IMR-90 (cell line): ENCODE data around the gene COG8. TPM values are rescaled to one million over a fixed set of nuclear protein-coding genes. Genes with fewer than 3 reads are reported as not detected.

Experiments used
- ATAC-seq: fragments of 200-7000 bp; cut with Tn5 transposase; 2 replicates; pipeline ENCODE4 v1.9.1; 2020; ENCODE audit warnings: low read depth, mild to moderate bottlenecking, moderate library complexity
- BruUV-seq: library from RNA; stranded (reverse); fragments of 400-500 nt; replicated peaks from 2 replicates; lab custom pipeline; 2021; lab: Mats Ljungman, UMichigan
- CTCF ChIA-PET: fragments of 300-600 bp; formaldehyde crosslinking; extraction: SDS; loops from one replicate; lab custom pipeline; 2021; ENCODE audit warnings: antibody characterized with exemption; lab: Yijun Ruan, JAX
- POLR2A ChIA-PET: fragments of 300-600 bp; sonication (Branson Sonifier 250); formaldehyde crosslinking; loops from one replicate; lab custom pipeline; 2022; ENCODE audit warnings: antibody characterized with exemption; ENCODE audit not compliant: unreplicated experiment; lab: Charles Lee
- DNase-seq: peaks from one replicate; pipeline ENCODE4 v3.0.0; 2013
- H2AFZ ChIP-seq: replicated peaks from 2 replicates; pipeline ENCODE3; 2013; ENCODE audit warnings: low read length, mild to moderate bottlenecking; ENCODE audit not compliant: poor library complexity
- H2AK5ac ChIP-seq: 2 replicates; pipeline ENCODE4 v1.6.1; 2013; ENCODE audit warnings: low read depth, low read length, inconsistent platforms
- H2AK9ac ChIP-seq: replicated peaks from 2 replicates; pipeline ENCODE3; 2013; ENCODE audit warnings: mild to moderate bottlenecking, low read depth, low read length, moderate library complexity; ENCODE audit not compliant: poor library complexity
- H2BK120ac ChIP-seq: 2 replicates; pipeline ENCODE4 v1.6.1; 2013; ENCODE audit warnings: low read depth, low read length, inconsistent platforms
- H2BK15ac ChIP-seq: 3 replicates; pipeline ENCODE4 v1.6.1; 2013; ENCODE audit warnings: low read depth, low read length, inconsistent platforms
- H2BK20ac ChIP-seq: 2 replicates; pipeline ENCODE4 v1.6.1; 2013; ENCODE audit warnings: low read depth, mild to moderate bottlenecking, inconsistent platforms, low read length, moderate library complexity
- H2BK5ac ChIP-seq: 2 replicates; pipeline ENCODE4 v1.6.1; 2013; ENCODE audit warnings: mild to moderate bottlenecking, low read depth, low read length, inconsistent platforms; ENCODE audit not compliant: poor library complexity, severe bottlenecking
- H3K14ac ChIP-seq: replicated peaks from 2 replicates; pipeline ENCODE4 v1.6.1; 2013; ENCODE audit warnings: low read depth, low read length, inconsistent platforms
- H3K18ac ChIP-seq: 2 replicates; pipeline ENCODE4 v1.6.1; 2013; ENCODE audit warnings: low read depth, low read length, control low read depth
- H3K23ac ChIP-seq: 2 replicates; pipeline ENCODE4 v1.6.1; 2013; ENCODE audit warnings: low read depth, low read length, inconsistent platforms
- H3K27ac ChIP-seq: 2 replicates; pipeline ENCODE4 v1.5.1; 2013; ENCODE audit warnings: mild to moderate bottlenecking, control low read depth, low read length; ENCODE audit not compliant: insufficient read depth
- H3K27me3 ChIP-seq: 2 replicates; pipeline ENCODE4 v1.6.1; 2013; ENCODE audit warnings: low read length; ENCODE audit not compliant: control insufficient read depth, insufficient read depth
- H3K36me3 ChIP-seq: 2 replicates; pipeline ENCODE4 v1.6.1; 2013; ENCODE audit warnings: low read length, mixed read lengths; ENCODE audit not compliant: control insufficient read depth, insufficient read depth
- H3K4ac ChIP-seq: 2 replicates; pipeline ENCODE4 v1.6.1; 2013; ENCODE audit warnings: low read depth, low read length, inconsistent platforms
- H3K4me1 ChIP-seq: 2 replicates; pipeline ENCODE4 v1.6.1; 2013; ENCODE audit warnings: low read length, mixed read lengths; ENCODE audit not compliant: control insufficient read depth, insufficient read depth
- H3K4me2 ChIP-seq: 2 replicates; pipeline ENCODE4 v1.6.1; 2013; ENCODE audit warnings: low read depth, mild to moderate bottlenecking, control low read depth, low read length, moderate library complexity
- H3K4me3 ChIP-seq: 2 replicates; pipeline ENCODE4 v1.5.1; 2013; ENCODE audit warnings: low read depth, mild to moderate bottlenecking, control low read depth, low read length, moderate library complexity; ENCODE audit not compliant: insufficient read depth
- H3K56ac ChIP-seq: 2 replicates; pipeline ENCODE4 v1.6.1; 2013; ENCODE audit warnings: low read length, inconsistent platforms; ENCODE audit not compliant: insufficient read depth; ENCODE audit errors: extremely low read depth
- H3K79me1 ChIP-seq, 2 experiments: 2 replicates each; pipeline ENCODE4 v1.6.1; 2013; ENCODE audit warnings: low read length in 2 of 2, inconsistent platforms in 1 of 2, low read depth in 1 of 2
- H3K9ac ChIP-seq: 2 replicates; pipeline ENCODE4 v1.6.1; 2013; ENCODE audit warnings: low read depth, low read length, control low read depth
- H3K9me1 ChIP-seq: 2 replicates; pipeline ENCODE4 v1.6.1; 2013; ENCODE audit warnings: low read length, inconsistent platforms; ENCODE audit not compliant: insufficient read depth
- H3K9me3 ChIP-seq: 2 replicates; pipeline ENCODE4 v1.6.1; 2013; ENCODE audit warnings: low read length; ENCODE audit not compliant: control insufficient read depth, insufficient read depth
- H4K20me1 ChIP-seq: 2 replicates; pipeline ENCODE4 v1.6.1; 2013; ENCODE audit warnings: low read length, inconsistent platforms; ENCODE audit not compliant: insufficient read depth
- H4K5ac ChIP-seq: 2 replicates; pipeline ENCODE4 v1.6.1; 2013; ENCODE audit warnings: mild to moderate bottlenecking, low read depth, low read length, control low read depth
- H4K8ac ChIP-seq, 2 experiments: 2 replicates each; pipeline ENCODE4 v1.6.1; 2013; ENCODE audit warnings: low read depth in 2 of 2, low read length in 2 of 2, control low read depth in 1 of 2, inconsistent platforms in 1 of 2
- H4K91ac ChIP-seq: 2 replicates; pipeline ENCODE4 v1.6.1; 2013; ENCODE audit warnings: low read depth, low read length, inconsistent platforms; ENCODE audit not compliant: insufficient read depth
- CHD1 ChIP-seq: IDR thresholded peaks from 2 replicates; pipeline ENCODE4 v1.6.1; 2012; ENCODE audit warnings: low read depth, low read length, improper control_type of control experiment
- RAD21 ChIP-seq: IDR thresholded peaks from 2 replicates; pipeline ENCODE4 v1.6.1; 2012; ENCODE audit warnings: low read length, improper control_type of control experiment
- WGBS, 2 experiments: methylation state at CpG; one replicate each; pipeline versions ENCODE4 v1.1.5 to v1.1.7; 2013; ENCODE audit warnings: missing lambda C conversion rate in 2 of 2; ENCODE audit not compliant: insufficient read length in 1 of 2; ENCODE audit errors: extremely low coverage in 2 of 2; 5-methylcytosine and 5-hydroxymethylcytosine counted together
- dilution Hi-C: fragments of 300-500 bp; cut with HindIII; formaldehyde crosslinking; loops from one replicate; pipeline ENCODE4 v1.14.3; 2018; ENCODE audit warnings: low sequenced_read_pairs; ENCODE audit not compliant: unreplicated experiment
- in situ Hi-C: fragments of 300-500 bp; cut with MboI; formaldehyde crosslinking; loops from 3 replicates; pipeline ENCODE4 v1.14.3; 2019; ENCODE audit warnings: low sequenced_read_pairs, inconsistent platforms, mixed read lengths
- intact Hi-C: fragments of 100-400 bp; cut with micrococcal nuclease; formaldehyde crosslinking; loops from 2 replicates; pipeline ENCODE4 v1.10.0; 2022
- polyA plus RNA-seq, 3 experiments: library from polyadenylated mRNA; depleted of rRNA; stranded (reverse); fragments of >200 nt; gene quantifications; 2 replicates each; pipeline ENCODE4 v1.2.3, GENCODE V29; 2012; ENCODE audit warnings: low replicate concordance in 1 of 3
- total RNA-seq: library from RNA; depleted of rRNA; stranded (reverse); fragments of >200 nt; gene quantifications from 2 replicates; pipeline ENCODE4 v1.2.3, GENCODE V29; 2012

The COG8 gene
- total and polyA plus RNA-seq, 2 of the 4 experiments (the other 2 are of a cell fraction) = 23.4 to 26.2 TPM

DNA sequence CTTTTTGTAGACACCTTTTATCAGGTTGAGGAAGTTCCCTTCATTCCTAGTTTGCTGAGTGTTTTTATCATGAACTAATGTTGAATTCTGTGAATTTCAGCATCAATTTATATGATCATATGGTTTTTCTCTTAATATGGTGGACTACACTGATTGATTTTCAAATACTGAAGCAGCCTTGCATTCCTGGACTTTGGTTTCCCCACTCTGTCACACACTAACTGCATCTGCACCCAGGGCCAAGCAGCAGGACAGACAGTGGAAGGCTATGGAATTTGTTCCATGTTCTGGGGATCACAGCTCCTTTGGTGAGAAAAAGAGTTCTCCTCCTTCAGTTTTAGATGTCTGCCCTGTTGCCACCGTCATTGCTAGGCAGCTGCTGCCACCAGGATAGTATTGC, 38.7 kb upstream of the COG8 start:
- H2AFZ ChIP-seq = no peak overlapping the region
- no TSS peak for BruUV-seq
- H2AK9ac ChIP-seq = no peak overlapping the region
- H3K4ac ChIP-seq = no peak overlapping the region
- in situ Hi-C loops = no loop called here
- POLR2A ChIA-PET = interaction anchor here (0.5 to 0.6 kb wide), 2 partner anchors 17 to 286 kb away, joined by 3 to 4 read pairs; no protein-coding TSS in a partner anchor
- no peak overlapping the region for H3K23ac ChIP-seq
- no peak overlapping the region for H4K5ac ChIP-seq
- WGBS, 2 experiments = 100% methylated on average over 1 of the region's 1 CpG; no CpG with 5 or more reads in 1 of the 2 experiments
- no peak overlapping the region for H3K14ac ChIP-seq
- intact Hi-C loops = no loop called here
- H3K4me2 ChIP-seq = no peak overlapping the region
- no peak overlapping the region for H3K27ac ChIP-seq
- no peaks in the 10 kb centered on the region for H3K9me3 ChIP-seq
- peaks cover 20% of the 10 kb centered on the region for H3K36me3 ChIP-seq
- no peak overlapping the region for H3K4me3 ChIP-seq
- TF ChIP-seq RAD21 (no peak), CHD1 (no peak)
- H2AK5ac ChIP-seq = no peak overlapping the region
- no peak for ATAC-seq
- H3K56ac ChIP-seq = no peak overlapping the region
- no peak overlapping the region for H4K8ac ChIP-seq
- dilution Hi-C loops = no loop called here
- H2BK20ac ChIP-seq = no peak overlapping the region
- no peak for DNase-seq
- CTCF ChIA-PET = no interaction called here
- peaks cover 2% of the 10 kb centered on the region for H3K9me1 ChIP-seq
- 0 out of 2 replicates have a peak, but pooled peaks cover 5% of the 10 kb centered on the region for H4K20me1 ChIP-seq
- no peak overlapping the region for H3K9ac ChIP-seq
- no peaks in the 10 kb centered on the region for H3K4me1 ChIP-seq
- H3K79me1 ChIP-seq = peaks cover 31 to 42% of the 10 kb centered on the region in 2 experiments
- no peak overlapping the region for H2BK5ac ChIP-seq
- H3K27me3 ChIP-seq = no peaks in the 10 kb centered on the region
- no peak overlapping the region for H2BK15ac ChIP-seq
- H3K18ac ChIP-seq = no peak overlapping the region
- H2BK120ac ChIP-seq = no peak overlapping the region
- H4K91ac ChIP-seq = no peak overlapping the region
